ENCODE results near the gene SLC41A2. TPM values are rescaled to one million over a fixed set of nuclear protein-coding genes. Genes with fewer than 3 reads are reported as not detected.

SLC41A2 gene
- total and polyA plus RNA-seq, 2 donors (not counting 3 experiments of a cell fraction or from before 2014, with no cell fraction given), result 1.7 to 7.5 TPM

DNA sequence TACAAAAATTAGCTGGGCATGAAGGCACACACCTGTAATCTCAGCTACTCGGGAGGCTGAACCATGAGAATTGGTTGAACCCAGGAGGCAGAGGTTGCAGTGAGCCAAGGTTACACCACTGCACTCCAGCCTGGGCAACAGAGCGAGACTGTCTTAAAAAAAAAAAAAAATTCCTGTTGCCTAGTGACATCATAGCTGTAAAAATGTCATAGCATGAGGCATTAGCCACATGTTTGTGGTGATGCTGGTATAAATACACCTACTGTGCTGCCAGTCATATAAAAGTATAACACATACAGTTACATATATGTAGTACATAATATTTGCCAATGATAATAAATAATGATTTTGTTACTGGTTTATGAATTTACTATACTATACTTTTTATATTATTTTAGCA, 22.2 kb downstream of the SLC41A2 start:
- Histone ChIP-seq H3K9me3 (replicated peaks; ENCODE audit: control insufficient read depth, insufficient read depth, low read length) (no peaks in the 10 kb centered on the region), H3K27me3 (ENCODE audit: control insufficient read depth in 2 of 2, insufficient read depth in 2 of 2, low read length in 2 of 2) (no peaks in the 10 kb centered on the region), H3K4me1 (ENCODE audit: control insufficient read depth, extremely low read depth, insufficient read depth, low read length) (no peaks in the 10 kb centered on the region), H3K4me3 (replicated peaks in 1 of 3; ENCODE audit: insufficient read depth in 1 of 3, low read depth in 1 of 3, low read length in 3 of 3) (no peak overlapping the region), H3K4me2 (ENCODE audit: insufficient read depth, low read length) (no peak overlapping the region), H3K36me3 (ENCODE audit: control insufficient read depth in 2 of 2, extremely low read depth in 1 of 2, insufficient read depth in 2 of 2, low read length in 2 of 2) (no peaks in the 10 kb centered on the region), H3K9me1 (replicated peaks; ENCODE audit: control insufficient read depth, extremely low read depth, insufficient read depth, low read length) (no peaks in the 10 kb centered on the region), H3K27ac (ENCODE audit: insufficient read depth, low read depth, low read length) (no peak overlapping the region), H3K9ac (replicated peaks; ENCODE audit: extremely low read depth, insufficient read depth, low read length) (no peak overlapping the region), H2AFZ (ENCODE audit: low read depth, low read length) (no peak overlapping the region), H4K20me1 (replicated peaks; ENCODE audit: control insufficient read depth, extremely low read depth, insufficient read depth, low read length) (no peaks in the 10 kb centered on the region), H3K79me2 (ENCODE audit: control insufficient read depth, insufficient read depth, low read length) (no peaks in the 10 kb centered on the region)
- ChIA-PET POLR2A (no interaction called here), CTCF (interaction anchor here (1.2 to 1.7 kb wide), 2 partner anchors 15 to 18 kb away, joined by 3 to 4 read pairs; no protein-coding TSS in a partner anchor)
- FAIRE-seq (no peak), DNase-seq (ENCODE audit: low read depth, low spot score) (no peak)
- intact Hi-C loops (cut with micrococcal nuclease) (no loop called here), dilution Hi-C loops (cut with MboI; ENCODE audit: extremely low pct_ligation_motif_present, low sequenced_read_pairs) (no loop called here)
- no TSS peak for BruUV-seq (replicated peaks)
- TF ChIP-seq POLR2AphosphoS5 (IDR thresholded peaks at IDR 0.05; ENCODE audit: insufficient read depth, low read depth, low read length) (no peak), JUN (IDR thresholded peaks at IDR 0.05; ENCODE audit: borderline replicate concordance, insufficient read depth, insufficient read length, low read depth) (no peak), MYC (IDR thresholded peaks at IDR 0.05; ENCODE audit: low read depth, low read length) (no peak), POLR2A (IDR thresholded peaks at IDR 0.05; ENCODE audit: low read depth, low read length) (no peak), FOS (IDR thresholded peaks at IDR 0.05; ENCODE audit: borderline replicate concordance, insufficient read depth, low read length) (no peak), EZH2 (IDR thresholded peaks at IDR 0.05; ENCODE audit: borderline replicate concordance, low read depth, low read length, severe bottlenecking) (no peak), GATA2 (IDR thresholded peaks at IDR 0.05; ENCODE audit: insufficient read depth, insufficient read length, low read depth, low read length) (no peak)
- TF ChIP-seq, protein P1, sequence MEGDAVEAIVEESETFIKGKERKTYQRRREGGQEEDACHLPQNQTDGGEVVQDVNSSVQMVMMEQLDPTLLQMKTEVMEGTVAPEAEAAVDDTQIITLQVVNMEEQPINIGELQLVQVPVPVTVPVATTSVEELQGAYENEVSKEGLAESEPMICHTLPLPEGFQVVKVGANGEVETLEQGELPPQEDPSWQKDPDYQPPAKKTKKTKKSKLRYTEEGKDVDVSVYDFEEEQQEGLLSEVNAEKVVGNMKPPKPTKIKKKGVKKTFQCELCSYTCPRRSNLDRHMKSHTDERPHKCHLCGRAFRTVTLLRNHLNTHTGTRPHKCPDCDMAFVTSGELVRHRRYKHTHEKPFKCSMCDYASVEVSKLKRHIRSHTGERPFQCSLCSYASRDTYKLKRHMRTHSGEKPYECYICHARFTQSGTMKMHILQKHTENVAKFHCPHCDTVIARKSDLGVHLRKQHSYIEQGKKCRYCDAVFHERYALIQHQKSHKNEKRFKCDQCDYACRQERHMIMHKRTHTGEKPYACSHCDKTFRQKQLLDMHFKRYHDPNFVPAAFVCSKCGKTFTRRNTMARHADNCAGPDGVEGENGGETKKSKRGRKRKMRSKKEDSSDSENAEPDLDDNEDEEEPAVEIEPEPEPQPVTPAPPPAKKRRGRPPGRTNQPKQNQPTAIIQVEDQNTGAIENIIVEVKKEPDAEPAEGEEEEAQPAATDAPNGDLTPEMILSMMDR (IDR thresholded peaks at IDR 0.05; ENCODE audit: extremely low read depth in 1 of 2, insufficient read depth in 1 of 2, low read depth in 1 of 2, low read length in 2 of 2), result no peak
- TF ChIP-seq, protein P2, sequence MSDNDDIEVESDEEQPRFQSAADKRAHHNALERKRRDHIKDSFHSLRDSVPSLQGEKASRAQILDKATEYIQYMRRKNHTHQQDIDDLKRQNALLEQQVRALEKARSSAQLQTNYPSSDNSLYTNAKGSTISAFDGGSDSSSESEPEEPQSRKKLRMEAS (IDR thresholded peaks at IDR 0.05; ENCODE audit: insufficient read depth, insufficient read length), result no peak

Data from endothelial cell of umbilical vein (primary cell).